Mucosa of rectum (tissue), 2 donors: Measurements from ENCODE around the gene PLA2G4E.

Experiments
- H3K27ac ChIP-seq, 2 donors: one replicate each; pipeline ENCODE4 v1.7.0; 2013; ENCODE audit warnings: inconsistent platforms in 2 of 2, low read depth in 2 of 2, low read length in 2 of 2
- H3K27me3 ChIP-seq, 2 donors: one replicate each; pipeline ENCODE4 v1.7.0; 2013; ENCODE audit warnings: low read length in 2 of 2; ENCODE audit not compliant: control insufficient read depth in 2 of 2, insufficient read depth in 2 of 2
- H3K36me3 ChIP-seq, 2 donors: one replicate each; pipeline ENCODE4 v1.7.0; 2013; ENCODE audit warnings: low read length in 2 of 2; ENCODE audit not compliant: control insufficient read depth in 2 of 2, insufficient read depth in 2 of 2
- H3K4me1 ChIP-seq, 2 donors: one replicate each; pipeline ENCODE4 v1.7.0; 2013; ENCODE audit warnings: low read length in 2 of 2, mild to moderate bottlenecking in 1 of 2; ENCODE audit not compliant: control insufficient read depth in 2 of 2, insufficient read depth in 2 of 2
- H3K4me3 ChIP-seq, 2 donors: one replicate each; pipeline ENCODE4 v1.7.0; 2013; ENCODE audit warnings: low read length in 2 of 2
- H3K9ac ChIP-seq, 2 donors: one replicate each; pipeline ENCODE4 v1.7.0; 2013; ENCODE audit warnings: low read length in 2 of 2, low read depth in 1 of 2, mild to moderate bottlenecking in 1 of 2
- H3K9me3 ChIP-seq, 2 donors: one replicate each; pipeline ENCODE4 v1.7.0; 2013; ENCODE audit warnings: low read length in 2 of 2; ENCODE audit not compliant: control insufficient read depth in 2 of 2
- donor health status: healthy.
- donor health status: Normal muscosa, but diverticular disease.

PLA2G4E gene

GRCh38 chr15:41955807-41956525 is 64.9 kb downstream of the PLA2G4E start:
- no peak overlapping the region for H3K4me3 ChIP-seq
- H3K27me3 ChIP-seq, result no peaks in the 10 kb centered on the region
- no peak overlapping the region for H3K27ac ChIP-seq
- H3K36me3 ChIP-seq, result peaks cover 18 to 25% of the 10 kb centered on the region in 2 donors
- peak overlapping the region in 1 of 2 donors; percentile 6 for H3K9ac ChIP-seq
- no peaks in the 10 kb centered on the region for H3K9me3 ChIP-seq
- peaks cover 7 to 18% of the 10 kb centered on the region in 2 donors for H3K4me1 ChIP-seq

GRCh38 chr15:41955100-41955499 is 65.7 kb downstream of the PLA2G4E start:
- H3K27ac ChIP-seq, result no peak overlapping the region
- H3K4me3 ChIP-seq, result no peak overlapping the region
- peaks cover 9 to 14% of the 10 kb centered on the region in 2 donors for H3K4me1 ChIP-seq
- H3K27me3 ChIP-seq, result no peaks in the 10 kb centered on the region
- no peaks in the 10 kb centered on the region for H3K9me3 ChIP-seq
- no peak overlapping the region for H3K9ac ChIP-seq
- peaks cover 21 to 33% of the 10 kb centered on the region in 2 donors for H3K36me3 ChIP-seq

- no peaks in the 10 kb centered on the region for H3K9me3 ChIP-seq
- H3K27ac ChIP-seq, result no peak overlapping the region
- H3K4me1 ChIP-seq, result peaks cover 7 to 14% of the 10 kb centered on the region in 2 donors
Observed at GRCh38 chr15:41954036-41954435, 66.8 kb downstream of the PLA2G4E start.

GRCh38 chr15:41952013-41952563 is 68.8 kb downstream of the PLA2G4E start:
- no peaks in the 10 kb centered on the region for H3K9me3 ChIP-seq
- H3K4me1 ChIP-seq, result peaks cover 2 to 5% of the 10 kb centered on the region in 2 donors
- peaks cover 21 to 40% of the 10 kb centered on the region in 2 donors for H3K36me3 ChIP-seq
- H3K27ac ChIP-seq, result no peak overlapping the region
- no peak overlapping the region for H3K4me3 ChIP-seq
- no peak overlapping the region for H3K9ac ChIP-seq
- no peaks in the 10 kb centered on the region for H3K27me3 ChIP-seq

More at GRCh38 chr15:41954036-41954435, 66.8 kb downstream of the PLA2G4E start:
- Histone ChIP-seq H3K36me3 (peaks cover 21 to 39% of the 10 kb centered on the region in 2 donors), H3K27me3 (no peaks in the 10 kb centered on the region), H3K4me3 (no peak overlapping the region), H3K9ac (no peak overlapping the region)

GRCh38 chr15:41951571-41951970 is 69.3 kb downstream of the PLA2G4E start:
- peaks cover 0 to 2% of the 10 kb centered on the region in 2 donors for H3K4me1 ChIP-seq
- H3K36me3 ChIP-seq, result peaks cover 21 to 43% of the 10 kb centered on the region in 2 donors
- no peaks in the 10 kb centered on the region for H3K27me3 ChIP-seq
- no peaks in the 10 kb centered on the region for H3K9me3 ChIP-seq
- H3K4me3 ChIP-seq, result no peak overlapping the region
- no peak overlapping the region for H3K27ac ChIP-seq
- H3K9ac ChIP-seq, result no peak overlapping the region

GRCh38 chr15:41950489-41950888 is 70.4 kb downstream of the PLA2G4E start:
- Histone ChIP-seq H3K9ac (no peak overlapping the region), H3K27me3 (no peaks in the 10 kb centered on the region), H3K4me1 (peaks cover 0 to 2% of the 10 kb centered on the region in 2 donors), H3K27ac (no peak overlapping the region), H3K9me3 (no peaks in the 10 kb centered on the region), H3K36me3 (peaks cover 21 to 40% of the 10 kb centered on the region in 2 donors), H3K4me3 (no peak overlapping the region)

- H3K27me3 ChIP-seq, result no peaks in the 10 kb centered on the region
- no peaks in the 10 kb centered on the region for H3K9me3 ChIP-seq
- peaks cover 0 to 2% of the 10 kb centered on the region in 2 donors for H3K4me1 ChIP-seq
- H3K36me3 ChIP-seq, result peaks cover 21 to 40% of the 10 kb centered on the region in 2 donors
- no peak overlapping the region for H3K4me3 ChIP-seq
- no peak overlapping the region for H3K9ac ChIP-seq
- no peak overlapping the region for H3K27ac ChIP-seq
Observed at GRCh38 chr15:41950127-41950483, 70.7 kb downstream of the PLA2G4E start.

- Histone ChIP-seq H3K9me3 (no peaks in the 10 kb centered on the region), H3K4me3 (no peak overlapping the region), H3K36me3 (peaks cover 21 to 40% of the 10 kb centered on the region in 2 donors), H3K27me3 (no peaks in the 10 kb centered on the region), H3K27ac (no peak overlapping the region), H3K4me1 (peaks cover 0 to 2% of the 10 kb centered on the region in 2 donors), H3K9ac (no peak overlapping the region)
Observed at GRCh38 chr15:41949401-41950126, 71.3 kb downstream of the PLA2G4E start.

- Histone ChIP-seq H3K4me1 (peaks cover 0 to 2% of the 10 kb centered on the region in 2 donors), H3K36me3 (peaks cover 18 to 34% of the 10 kb centered on the region in 2 donors)
Observed at GRCh38 chr15:41948490-41948889, 72.4 kb downstream of the PLA2G4E start.

GRCh38 chr15:41946970-41947369 is 73.9 kb downstream of the PLA2G4E start:
- Histone ChIP-seq H3K4me1 (peaks cover 0 to 2% of the 10 kb centered on the region in 2 donors), H3K9ac (no peak overlapping the region), H3K27ac (no peak overlapping the region), H3K27me3 (no peaks in the 10 kb centered on the region), H3K36me3 (peaks cover 12 to 34% of the 10 kb centered on the region in 2 donors), H3K9me3 (no peaks in the 10 kb centered on the region), H3K4me3 (no peak overlapping the region)

More at GRCh38 chr15:41948490-41948889, 72.4 kb downstream of the PLA2G4E start:
- no peaks in the 10 kb centered on the region for H3K9me3 ChIP-seq
- no peak overlapping the region for H3K27ac ChIP-seq
- no peak overlapping the region for H3K4me3 ChIP-seq
- no peak overlapping the region for H3K9ac ChIP-seq
- H3K27me3 ChIP-seq, result no peaks in the 10 kb centered on the region
